NAMALWA (cell line): ENCODE data around the gene CD70.
"Not testable (repeated sequence)": the region's sequence is repeated elsewhere in the genome, so short reads cannot be mapped to it uniquely, and the experiment has no call there.

Source experiments
- DNase-seq: peaks from one replicate; pipeline ENCODE4 v3.0.0-alpha.2; 2015; ENCODE audit warnings: low spot score

CD70 gene

DNA sequence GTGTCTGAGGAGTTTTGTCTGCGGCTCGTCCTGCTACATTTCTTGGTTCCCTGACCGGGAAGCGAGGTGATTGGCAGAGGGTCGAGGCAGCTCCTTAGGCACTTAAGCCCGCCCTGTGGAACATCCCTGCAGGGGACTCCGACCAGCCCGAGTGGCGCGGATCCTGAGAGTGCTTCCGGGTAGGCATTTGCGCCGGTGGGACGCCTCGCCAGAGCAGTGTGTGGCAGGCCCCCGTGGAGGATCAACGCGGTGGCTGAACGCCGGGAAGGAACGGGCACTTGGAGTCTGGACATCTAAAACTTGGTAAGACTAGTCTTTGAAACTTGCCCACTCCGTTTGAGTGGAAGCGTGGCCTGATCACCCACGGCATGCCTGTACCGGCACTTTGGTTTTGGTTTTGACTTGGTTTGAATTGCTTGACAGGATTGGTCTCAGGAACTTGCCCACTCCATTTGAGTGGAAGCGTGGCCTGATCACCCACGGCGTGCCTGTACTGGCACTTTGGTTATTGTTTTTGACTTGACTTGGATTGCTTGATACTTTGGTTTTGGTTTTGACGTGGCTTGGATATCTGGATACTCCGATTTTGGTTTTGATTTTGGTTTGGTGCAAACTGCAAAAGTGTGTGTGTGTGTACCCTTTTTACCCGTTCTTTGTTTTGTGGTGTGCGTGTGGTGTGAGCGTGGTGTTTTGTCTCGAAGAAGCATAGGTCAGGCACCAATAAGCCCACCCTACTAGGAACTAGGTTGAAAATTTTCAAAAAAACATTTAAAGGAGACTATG, 6.7 kb upstream of the CD70 start:
- DNase-seq: not testable (repeated sequence)

DNA sequence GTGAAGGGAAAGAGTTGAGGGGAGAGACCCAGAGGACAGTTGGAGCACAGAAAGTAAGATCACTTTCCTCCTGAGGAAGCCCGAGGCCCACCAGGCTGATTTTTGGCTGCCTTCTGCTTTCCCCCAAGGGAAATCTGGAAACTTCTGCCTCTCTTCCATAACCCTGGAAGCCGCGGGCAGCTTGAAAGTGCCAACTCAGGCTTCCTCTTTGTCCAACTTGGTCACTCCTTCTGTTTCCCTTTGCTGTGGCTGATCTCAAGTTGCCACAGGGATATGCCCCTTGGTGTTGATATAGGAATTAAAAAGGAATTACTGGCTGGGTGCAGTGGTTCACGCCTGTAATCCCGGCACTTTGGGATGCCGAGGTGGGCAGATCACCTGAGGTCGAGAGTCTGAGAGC, 5.7 kb upstream of the CD70 start:
- no peak for DNase-seq

DNA sequence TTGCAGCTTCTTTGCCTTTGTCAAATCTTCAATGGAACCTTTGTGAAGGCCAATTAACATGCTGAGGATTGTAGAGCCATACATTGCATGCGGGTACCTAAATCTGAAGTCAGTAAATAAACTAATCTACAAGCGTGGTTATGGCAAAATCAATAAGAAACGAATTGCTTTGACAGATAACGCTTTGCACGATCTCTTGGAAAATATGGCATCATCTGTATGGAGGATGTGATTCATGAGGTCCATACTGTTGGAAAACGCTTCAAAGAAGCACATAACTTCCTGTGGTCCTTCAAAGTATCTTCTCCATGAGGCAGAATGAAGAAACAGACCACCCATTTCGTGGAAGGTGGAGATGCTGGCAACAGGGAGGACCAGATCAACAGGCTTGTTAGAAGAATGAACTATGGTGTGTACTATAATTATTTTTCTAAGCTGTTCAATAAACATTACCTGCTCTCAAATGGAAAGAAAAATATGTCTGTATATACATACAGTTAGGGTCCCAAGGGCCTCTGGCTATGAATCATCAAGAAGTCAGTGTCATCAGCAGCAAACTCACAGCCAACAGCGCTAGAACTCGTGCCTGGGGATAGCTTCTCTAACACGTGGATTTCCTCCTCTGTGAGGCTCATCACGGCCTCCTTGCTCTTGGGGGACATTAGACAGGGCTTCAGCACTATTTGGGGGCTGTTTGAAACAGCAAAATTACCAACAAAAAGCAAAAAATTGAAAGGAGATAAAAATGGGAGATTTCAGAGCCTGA, 2.9 kb upstream of the CD70 start:
- DNase-seq: peak; percentile 47

DNA sequence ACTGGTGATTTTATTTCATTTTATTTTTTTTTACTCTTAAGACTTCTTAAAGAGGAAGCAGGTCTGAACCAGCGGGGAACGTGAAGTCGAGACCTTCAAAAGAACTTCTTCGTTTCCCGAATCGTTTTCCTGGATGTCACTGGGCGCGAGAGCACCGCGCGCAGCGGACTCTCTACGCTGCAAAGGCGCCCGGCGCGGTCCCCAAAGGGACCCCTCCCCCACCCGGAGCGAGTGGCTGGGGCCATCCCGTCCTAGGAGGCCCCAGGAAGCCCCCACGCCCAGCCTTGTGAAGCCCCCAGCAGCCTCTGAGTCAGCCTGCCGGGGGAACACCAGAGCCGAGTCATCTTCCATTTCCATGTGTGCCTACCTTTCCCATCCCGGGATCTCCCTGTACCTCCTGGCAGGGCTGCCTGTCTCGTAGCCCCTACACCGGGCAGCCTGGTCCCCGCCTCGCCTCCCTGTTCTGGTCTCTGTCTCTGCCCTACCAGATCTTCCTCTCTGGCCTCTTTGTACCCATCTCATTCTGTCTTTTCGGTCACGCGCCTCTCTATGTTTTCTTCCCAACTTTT, 608 bp downstream of the CD70 start:
- peak; percentile 58 for DNase-seq

DNA sequence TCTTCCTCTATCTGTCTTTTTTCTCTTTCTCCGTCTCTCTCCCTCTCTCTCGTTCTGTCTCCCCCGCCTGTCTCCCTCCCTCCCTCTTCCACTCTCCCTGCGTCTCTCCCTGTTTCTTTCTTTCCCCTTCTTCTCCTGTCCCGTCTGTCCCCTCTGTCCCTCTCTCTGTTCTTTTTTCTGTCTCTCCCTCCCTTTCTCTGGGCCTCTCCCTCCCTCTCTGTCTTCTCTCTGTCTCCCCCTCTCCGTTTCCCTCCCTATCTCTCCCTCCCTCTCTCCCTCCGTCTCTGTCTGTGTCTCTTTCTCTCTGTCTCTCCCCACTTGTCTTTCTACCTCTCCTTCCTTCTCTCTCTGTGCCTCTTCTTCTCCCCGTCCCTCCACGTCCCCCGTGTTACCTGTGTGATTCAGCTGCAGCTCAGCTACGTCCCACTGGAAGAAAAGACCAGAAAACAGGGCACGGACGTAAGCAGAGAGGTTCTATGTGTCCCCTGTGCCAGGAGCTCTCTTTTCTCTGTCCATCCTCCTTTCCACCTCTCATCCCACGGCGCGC, 1.2 kb downstream of the CD70 start:
- peak; percentile 45 for DNase-seq

DNA sequence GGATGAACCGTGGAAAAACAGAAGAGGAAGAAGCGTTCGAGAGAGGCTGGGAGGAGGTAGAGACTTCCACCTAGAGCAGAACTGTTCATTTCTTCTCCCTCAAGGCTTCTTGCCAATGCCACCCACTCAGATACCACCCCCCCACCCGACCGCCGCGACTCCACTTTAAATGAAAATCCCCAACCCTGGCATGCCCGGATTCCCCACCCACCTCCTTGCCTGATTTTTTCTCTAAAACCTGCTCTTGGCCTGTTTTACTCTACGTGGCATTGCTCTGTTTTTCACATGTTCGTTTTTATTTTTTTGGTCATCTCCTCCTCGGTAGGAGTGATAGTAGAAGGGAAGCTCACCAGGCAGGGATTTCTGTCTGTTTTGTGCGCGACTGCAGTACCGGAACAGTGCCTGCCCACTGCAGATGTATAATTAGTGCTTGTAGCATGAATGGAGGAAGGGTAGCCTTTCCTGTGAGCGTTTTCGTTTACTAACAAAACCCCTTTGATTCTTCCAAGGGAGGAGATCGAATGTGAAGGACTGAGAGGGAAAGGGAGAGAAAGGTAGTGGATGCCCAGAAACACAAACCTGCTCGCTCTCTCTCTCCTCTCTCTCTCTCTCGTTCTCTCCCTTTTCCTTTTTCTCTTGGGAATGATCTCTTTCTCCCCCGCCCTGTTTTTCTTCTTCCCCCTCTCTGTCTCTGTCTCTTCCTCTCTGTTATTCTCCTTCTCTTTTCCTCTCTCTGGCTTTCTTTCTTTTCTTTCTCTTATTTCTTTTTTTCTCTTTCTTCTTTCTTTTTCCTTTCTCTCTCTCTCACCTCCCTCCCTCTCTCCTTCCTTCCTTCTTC, 2.2 kb downstream of the CD70 start:
- DNase-seq: peak; percentile 81

DNA sequence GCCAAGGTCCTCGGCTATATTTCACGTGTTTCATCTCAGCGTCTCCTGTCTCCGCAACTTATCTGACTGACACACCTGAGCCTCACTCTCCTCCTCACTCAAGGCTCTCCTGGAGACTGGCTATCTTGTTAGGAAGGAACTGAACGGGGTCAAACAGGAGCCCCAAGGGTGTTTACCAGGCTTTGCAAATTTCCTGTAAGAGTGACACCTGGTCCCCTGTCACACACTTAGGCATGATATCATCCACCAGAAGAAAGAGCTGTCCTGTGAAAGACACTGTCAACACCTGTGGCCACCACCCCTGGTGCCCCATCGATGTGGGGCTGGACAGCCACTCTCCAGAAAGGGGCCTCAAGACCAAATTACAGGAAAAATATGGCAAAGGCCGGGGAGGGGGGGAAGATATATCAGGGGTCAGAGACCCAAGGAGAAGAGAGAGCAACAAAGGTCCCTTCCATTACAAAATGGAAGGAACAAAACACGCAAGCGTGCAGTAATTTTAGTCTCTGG, 2.9 kb downstream of the CD70 start:
- peak; percentile 84 for DNase-seq

DNA sequence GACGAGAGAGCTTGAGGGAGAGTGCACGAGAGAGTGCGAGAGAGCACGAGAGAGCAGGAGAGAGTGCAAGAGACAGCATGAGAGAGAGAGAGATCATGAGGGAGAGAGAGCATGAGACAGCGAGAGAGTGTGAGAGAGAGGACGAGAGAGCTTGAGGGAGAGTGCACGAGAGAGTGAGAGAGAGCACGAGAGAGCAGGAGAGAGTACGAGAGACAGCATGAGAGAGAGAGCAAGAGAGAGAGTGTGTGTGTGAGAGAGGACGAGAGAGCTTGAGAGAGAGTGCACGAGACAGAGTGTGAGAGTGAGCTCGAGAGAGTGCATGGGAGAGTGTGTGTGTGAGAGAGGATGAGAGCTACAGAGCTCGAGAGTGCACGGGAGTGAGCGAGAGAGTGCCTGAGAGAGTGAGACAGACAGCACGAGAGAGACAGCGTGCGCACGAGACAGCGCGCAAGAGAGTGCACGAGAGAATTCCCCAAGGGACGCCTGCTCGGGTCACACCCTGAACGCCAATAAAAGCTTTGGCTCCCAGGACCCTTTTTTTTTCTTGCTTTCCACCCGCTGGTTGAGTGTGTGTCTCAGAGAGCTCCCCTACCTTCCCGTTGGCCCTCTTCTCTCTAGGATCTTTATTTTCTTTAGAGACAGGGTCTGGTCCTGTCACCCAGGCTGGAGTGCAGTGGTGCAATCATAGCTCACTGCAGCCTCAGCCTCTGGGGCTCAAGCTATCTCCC, 3.7 kb downstream of the CD70 start:
- DNase-seq: peak; percentile 91

DNA sequence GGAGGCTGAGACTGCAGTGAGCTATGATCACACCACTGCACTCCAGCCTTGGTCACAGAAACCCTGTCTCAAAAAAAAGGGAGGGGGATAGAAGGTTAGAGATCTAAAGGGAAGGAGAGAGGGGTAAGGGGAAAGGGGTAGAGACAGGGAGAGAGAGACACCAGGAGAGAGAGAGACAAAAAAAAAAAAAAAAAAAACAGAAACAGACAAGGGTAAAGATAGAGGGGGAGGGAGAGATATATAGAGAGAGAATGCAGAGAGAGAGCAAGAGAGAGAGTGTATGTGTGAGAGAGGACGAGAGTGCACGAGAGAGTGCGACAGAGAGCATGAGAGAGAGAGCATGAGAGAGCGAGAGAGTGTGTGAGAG, 4.2 kb downstream of the CD70 start:
- DNase-seq: no peak

DNA sequence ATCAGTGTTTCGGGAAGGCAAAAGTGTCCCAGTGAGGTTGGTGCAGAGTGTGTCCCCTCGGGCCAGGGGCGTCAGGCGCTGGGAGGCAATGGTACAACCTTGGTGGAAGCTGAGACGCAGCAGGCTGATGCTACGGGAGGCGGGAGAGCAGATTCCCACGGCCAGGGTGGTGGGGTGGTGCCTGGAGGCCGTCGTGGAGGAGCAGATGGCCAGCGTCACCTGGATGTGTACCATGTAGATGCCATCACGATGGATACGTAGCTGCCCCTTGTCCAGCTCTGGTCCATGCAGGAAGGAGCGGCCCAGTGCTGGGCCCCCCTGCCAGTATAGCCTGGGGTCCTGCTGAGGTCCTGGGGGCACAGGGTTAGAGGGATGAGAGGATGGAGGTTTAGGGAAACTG, 4.9 kb downstream of the CD70 start:
- no peak for DNase-seq

DNA sequence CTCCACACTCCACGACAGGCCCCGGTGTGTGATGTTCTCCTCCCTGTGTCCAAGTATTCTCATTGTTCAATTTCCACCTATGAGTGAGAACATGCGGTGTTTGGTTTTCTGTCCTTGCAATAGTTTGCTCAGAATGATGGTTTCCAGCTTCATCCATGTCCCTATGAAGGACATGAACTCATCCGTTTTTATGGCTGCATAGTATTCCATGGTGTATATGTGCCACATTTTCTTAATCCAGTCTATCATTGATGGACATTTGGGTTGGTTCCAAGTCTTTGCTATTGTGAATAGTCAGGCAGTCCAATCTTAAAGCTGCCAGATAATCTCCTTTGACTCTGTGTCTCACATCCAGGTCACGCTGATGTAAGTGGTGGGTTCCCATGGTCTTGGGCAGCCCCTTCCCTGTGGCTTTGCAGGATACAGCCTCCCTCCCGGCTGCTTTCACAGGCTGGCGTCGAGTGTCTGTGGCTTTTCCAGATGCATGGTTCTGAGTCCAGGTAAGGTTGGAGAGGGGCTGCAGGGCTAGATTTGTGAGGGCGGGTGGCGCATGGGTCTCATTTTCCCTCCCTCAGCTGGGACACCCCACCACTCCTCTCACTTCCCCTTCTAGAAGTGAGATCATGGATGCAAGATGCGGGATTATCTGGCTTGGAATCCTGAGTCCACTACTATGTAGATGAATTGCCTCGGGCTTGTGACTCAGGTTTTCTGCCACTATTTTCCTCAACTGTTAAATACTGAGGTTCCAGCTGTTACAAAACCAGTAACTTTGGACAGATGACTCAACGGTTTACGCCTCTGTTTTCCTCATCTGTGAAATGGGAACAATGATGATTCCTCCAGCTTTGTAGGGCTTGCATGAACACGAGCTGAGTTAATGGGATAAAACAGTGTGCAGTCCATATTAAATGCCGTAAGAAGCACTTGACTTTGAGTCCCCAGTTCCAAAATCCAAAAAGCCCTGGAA, 8.2 kb downstream of the CD70 start:
- DNase-seq: not testable (repeated sequence)

DNA sequence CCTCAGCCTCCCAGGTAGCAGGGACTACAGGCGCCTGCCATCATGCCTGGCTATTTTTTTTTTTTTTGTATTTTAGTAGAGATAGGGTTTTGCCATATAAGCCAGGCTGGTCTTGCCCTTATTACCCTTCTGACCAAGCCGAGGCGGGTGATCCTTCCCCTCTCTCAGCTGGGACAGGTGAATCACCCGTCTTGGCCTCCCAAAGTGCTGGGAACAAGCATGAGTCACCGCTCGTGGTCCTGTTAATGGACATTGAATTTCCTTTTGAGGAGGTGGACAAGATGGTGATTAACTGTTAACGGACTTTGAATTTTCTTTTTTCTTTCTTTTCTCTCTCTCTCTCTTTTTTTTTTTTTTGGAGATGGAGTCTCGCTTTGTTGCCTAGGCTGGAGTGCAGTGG, 10.6 kb downstream of the CD70 start:
- no peak for DNase-seq

DNA sequence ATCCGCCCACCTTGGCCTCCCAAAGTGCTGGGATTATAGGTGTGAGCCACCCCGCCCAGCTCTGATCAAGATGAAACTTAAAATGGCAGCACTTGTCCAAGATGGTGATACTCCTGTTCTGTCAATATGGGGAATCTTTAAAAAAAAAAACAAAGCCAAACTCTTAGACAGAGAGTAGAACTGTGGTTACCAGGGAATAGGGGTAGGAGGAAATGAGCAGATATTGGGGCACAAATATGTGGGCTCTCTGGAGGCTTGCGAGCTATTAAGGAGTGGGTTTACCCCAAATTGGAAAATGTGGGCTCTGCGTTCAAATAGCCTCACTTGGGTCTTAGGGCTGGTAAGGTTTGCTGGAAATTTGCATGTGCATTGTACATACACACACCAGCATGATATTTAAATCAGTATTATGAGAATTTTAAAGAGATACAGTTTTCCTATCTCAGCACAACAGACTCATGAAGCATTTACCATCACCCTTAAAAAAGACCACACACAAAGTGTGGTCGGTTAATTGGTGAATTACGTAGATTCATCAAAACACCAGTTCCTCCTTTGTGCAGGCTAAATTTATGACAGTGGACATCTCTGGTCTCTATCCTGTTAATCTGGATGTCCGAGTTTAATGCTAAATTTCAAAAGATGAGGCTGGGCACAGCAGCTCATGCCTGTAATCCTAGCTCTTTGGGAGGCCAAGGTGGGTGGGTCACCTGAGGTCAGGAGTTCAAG, 11.3 kb downstream of the CD70 start:
- DNase-seq: no peak

DNA sequence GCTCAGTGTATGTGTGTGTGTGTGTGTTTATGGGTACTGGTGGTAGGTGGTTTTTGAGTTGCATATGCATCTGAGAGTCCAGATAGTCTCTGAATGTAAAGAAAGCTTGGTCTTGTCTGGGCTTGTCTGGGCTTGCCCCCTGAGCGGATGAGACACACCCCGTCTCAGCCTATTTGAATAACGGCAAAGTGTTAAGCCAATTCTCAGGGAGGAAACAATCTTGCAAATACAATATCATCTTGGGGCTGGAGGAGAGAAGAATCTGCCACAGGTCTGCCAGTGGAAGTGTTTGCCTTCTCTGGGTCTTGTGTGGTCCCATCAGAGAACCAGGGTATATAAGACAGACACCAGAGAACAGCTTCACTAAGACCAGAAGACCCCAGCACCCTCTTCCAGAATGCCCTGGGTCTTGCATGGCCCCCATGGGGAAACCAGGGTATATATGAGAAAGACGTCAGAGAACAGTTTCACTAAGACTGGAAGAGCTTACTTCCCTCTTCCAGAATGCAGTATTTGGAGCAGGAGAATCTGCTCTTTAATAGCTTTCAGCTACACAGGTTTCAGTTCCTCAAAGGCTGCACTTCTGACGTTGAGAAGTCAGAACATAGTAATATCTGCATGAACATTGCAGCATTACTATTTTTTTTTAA, 13.3 kb downstream of the CD70 start:
- peak; percentile 92 for DNase-seq

DNA sequence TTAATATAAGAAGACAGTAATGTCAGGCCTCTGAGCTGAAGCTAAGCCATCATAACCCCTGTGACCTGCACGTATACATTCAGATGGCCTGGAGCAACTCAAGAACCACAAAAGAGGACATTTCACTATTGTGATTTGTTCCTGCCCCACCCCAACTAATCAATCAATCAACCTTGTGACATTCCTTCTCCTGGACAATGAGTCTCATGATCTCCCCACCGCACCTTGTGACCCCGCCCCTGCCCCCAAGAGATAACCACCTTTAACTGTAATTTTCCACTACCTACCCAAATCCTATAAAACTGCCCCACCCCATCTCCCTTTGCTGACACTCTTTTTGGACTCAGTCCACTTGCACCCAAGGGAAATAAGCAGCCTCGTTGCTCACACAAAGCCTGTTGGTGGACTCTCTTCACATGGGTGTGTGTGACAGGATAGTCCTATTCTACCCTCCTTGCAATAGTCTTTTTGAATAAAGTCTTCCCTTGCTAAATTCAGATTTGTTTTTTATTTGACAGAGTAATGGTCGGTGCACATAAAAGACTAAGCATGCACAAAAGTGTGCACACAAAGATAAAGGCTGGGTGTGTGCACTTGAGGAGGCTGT, 14.0 kb downstream of the CD70 start:
- DNase-seq: no peak

DNA sequence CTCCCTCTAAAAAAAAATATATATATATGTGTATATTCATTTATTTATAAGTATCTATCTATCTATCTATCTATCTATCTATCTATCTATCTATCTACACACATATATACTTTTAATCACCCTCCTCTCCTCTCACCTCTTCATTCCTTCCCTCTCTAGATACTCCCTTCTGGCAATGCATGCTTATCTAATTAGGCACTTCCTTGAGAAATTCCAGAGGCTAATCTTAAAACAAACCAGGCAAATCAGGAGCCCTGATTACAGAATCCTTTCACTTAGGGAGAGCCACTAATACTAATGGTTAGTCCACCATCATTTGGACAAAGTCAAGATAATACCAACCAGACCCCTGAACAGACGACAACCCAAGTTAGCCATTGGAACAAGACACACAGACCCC, 17.6 kb downstream of the CD70 start:
- DNase-seq: no peak

DNA sequence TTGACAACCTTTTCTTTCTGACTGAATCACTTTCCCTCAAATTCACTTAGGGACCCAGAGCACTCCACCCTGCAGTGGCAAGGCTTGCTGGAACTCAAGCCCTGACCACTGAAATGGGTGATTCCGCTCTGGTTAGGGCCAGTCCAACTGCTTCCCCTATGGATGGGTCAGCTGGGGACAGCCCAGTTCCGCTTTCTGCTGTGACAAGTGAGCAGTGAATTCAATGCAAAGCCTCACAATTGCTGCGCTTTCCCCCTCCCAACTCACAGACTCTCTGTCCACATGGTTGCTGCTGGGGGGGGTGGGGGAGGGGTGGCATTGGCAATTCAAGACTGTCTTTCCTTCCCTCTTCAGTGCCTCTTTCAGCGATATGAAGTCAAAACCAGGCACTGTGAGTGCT, 18.7 kb downstream of the CD70 start:
- no peak for DNase-seq

DNA sequence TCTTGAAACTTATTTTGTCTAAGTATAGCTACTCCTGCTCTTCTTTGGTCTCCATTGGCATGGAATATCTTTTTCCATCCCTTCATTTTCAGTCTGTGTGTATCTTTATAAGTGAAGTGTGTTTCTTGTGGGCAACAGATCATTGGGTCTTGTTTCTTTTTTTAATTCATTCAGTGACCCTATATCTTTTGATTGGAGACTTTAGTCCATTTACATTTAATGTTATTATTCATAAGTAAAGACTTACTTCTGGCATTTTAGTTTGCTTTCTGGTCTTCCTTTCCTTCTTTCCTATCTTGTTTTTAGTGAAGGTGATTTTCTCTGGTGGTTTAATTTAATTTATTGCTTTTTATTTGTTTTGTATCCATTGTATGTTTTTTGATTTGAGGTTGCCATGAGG, 19.8 kb downstream of the CD70 start:
- DNase-seq: no peak
